Astrocyte (in vitro differentiated cells and primary cell): Measurements from ENCODE around the gene MED13L.

Source experiments
- CTCF ChIP-seq: IDR thresholded peaks from 2 replicates; pipeline ENCODE4 v1.5.1; 2011; ENCODE audit warnings: low read depth, mild to moderate bottlenecking, inconsistent platforms, low read length, moderate library complexity; ENCODE audit not compliant: insufficient read depth
- EZH2 ChIP-seq: IDR thresholded peaks from 2 replicates; pipeline ENCODE4 v1.6.1; 2012; ENCODE audit warnings: mild to moderate bottlenecking, low read length, inconsistent platforms; ENCODE audit not compliant: insufficient read depth

- no peak for TF ChIP-seq CTCF
- TF ChIP-seq EZH2: no peak
Observed at GRCh38 chr12:116135209-116135930, 142.1 kb downstream of the MED13L start.
